GM21367 (cell line): ENCODE data around the gene CILP.
"Not testable (repeated sequence)": the region's sequence is repeated elsewhere in the genome, so short reads cannot be mapped to it uniquely, and the experiment has no call there.

ENCODE experiments used
- ATAC-seq: cut with Tn5 transposase; IDR thresholded peaks from one replicate; pipeline ENCODE4 v1.9.1; 2021; ENCODE audit not compliant: unreplicated experiment

CILP gene

DNA sequence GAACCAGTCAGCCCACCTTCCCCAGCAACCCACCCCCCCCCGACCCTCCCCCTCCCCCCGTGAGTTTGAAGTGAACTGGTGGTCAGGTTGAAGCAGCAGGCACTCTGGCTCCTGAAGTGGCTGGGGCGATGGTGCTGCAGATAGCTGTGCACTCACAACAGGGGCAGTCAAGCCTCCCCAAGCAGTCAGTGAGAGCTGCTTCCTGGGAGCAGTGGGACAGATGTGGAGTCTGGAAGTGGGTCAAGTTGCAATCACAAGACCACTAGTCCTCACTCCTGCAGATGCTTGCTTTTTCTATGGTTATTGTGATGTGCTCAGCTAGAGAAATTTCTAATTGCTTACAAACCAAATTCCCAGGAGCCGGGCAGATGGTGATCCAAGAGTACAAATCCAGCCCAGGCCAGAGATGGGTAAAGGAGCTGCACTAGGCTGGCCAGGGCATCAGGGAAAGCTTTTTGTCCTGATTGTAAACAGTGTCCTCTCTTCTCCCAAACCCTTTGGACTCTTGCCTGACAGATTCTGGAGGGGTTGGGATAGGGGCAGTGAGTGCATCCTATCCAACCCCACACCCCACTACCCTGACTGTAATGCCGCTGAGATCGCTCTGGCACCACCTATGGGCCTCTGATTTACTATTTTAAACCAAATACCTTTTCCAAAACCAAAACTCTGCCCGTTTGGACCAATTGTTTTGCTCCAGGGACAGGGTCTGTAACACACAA, 16.3 kb downstream of the CILP start:
- ATAC-seq: no peak

DNA sequence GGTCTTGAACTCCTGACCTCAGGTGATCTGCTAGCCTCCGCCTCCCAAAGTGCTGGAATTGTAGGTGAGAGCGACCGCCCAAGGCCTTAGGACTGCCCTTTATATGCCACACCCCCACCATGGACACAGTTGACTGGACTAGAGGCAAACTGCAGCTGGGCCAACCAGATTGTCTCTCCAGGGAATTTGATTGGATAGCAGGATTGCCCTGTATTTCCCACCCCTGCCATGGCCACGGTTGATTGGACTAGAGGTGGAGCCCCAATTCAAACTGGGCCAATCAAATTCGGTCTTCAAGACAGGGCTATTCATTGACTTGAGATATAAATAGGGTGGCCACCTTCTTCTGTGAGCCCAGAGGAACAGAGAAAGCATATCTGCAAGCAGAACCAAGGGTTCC, 19.3 kb downstream of the CILP start:
- ATAC-seq: no peak

DNA sequence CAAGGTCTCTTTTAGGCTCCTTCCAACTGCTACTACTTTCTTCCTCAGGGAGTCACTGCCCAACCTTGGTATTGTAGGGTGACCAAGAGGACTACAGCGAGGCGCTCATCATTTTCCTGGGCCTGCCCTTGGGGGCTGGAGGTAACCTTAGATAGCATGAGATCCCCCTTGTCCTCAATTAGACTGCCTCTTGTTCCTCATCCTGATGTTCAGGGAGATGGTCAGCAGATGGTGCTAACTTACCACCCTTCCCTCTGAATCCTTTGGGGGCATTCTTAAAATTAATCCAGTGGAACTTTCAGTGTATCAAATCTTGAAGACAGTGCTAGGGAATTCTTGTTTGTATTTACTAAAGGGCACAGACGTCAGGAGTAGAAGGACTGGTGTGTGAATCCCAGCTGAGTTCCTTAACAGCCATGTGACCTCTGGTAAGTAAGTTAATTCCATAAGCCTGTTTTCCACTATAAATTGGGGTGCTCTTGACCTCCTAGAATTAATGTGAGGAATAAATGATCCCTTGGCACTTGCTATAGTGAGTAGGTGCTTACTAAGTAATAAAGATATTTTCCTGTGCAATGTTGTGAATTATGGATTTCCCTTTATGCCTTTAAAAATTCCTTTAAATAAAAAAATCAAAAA, 22.1 kb downstream of the CILP start:
- no peak for ATAC-seq

DNA sequence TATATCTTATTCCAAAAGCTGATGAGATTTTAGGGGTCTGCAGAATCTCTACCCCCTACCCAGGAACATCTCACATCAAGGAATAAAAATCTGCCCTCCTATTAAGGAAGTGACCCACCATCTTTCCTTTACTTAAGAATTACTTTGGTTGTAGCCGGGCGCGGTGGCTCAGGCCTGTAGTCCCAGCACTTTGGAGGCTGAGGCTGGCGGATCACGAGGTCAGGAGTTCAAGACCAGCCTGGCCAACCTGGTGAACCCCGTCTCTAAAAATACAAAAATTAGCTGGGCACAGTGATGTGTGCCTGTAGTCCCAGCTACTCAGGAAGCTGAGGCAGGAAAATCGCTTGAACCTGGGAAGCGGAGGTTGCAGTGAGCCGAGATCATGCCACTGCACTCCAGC, 22.8 kb downstream of the CILP start:
- not testable (repeated sequence) for ATAC-seq

DNA sequence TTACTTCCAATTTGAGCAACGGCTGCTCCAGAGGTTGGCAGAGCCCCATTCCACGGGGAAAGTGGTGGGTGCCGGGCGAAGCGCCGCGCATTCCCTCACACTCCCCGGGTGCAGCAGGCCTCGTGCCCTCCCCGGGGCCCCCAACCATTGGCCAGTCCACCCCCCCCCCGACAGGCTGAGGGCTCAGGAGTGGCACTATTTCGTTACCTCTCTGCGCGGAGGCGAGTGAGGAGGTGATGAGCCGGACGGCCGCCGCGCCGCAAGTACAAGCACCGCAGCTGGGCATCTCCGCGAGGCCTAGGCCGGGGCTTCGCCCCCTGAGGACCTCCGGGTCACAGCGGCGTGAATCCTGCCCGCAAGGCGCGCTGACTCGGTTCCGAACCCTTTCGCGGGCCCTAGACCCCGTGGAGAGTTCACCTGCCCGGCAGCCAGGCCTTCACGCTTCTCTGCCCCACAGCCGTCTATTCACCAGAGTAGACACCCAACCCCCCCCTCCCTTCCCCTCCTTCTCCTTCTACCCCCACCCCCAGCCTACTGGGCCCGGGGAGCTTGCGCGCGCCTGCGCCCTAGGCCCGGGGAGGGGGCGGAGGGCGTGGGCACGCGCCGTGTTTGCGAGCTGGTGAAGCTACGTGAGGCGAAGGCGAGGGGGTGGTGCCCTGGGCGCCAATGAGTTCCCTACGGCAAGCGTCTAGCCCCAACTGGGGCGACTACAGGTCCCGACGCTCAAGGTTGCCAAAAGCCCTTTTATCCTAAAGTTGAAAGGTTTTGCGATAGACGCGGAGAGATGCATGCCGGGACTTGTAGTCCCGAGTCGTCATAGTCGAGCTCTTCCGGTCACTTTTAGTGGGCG, 26.2 kb downstream of the CILP start, which contains the start of gene CLPX:
TSS of gene CLPX (minus strand) at position 475 of the 850 bp plus-strand sequence. CDS start at position 286, 189 bp downstream.
- ATAC-seq: peak; percentile 65

DNA sequence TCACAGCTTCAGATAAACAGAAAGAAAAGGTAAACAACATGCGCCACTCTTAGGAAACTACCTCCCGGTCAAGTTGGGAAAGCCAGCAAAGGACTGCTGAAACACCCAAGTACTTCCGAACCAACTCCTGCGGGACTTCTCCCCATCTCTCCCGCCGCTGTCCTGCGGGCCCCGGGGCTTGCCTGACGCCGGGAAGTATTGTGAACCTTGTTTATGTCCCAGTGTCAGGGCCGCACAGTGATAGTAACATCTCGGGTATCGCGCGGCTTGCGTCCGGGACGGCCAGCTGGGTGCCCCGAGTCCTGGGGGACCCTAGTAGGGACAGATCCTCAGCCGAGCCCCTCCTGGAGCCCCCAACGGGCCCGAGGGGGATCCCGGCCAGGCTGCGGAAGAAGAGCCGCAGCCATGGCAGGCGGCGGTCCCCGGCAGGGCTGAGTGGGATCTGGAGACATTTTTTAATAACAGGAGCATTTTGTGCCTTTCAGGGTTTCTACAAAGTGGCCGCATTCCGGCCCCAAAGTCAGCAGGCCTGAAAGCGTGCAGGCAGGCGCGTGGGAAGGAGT, 26.9 kb downstream of the CILP start:
- ATAC-seq: peak; percentile 26

DNA sequence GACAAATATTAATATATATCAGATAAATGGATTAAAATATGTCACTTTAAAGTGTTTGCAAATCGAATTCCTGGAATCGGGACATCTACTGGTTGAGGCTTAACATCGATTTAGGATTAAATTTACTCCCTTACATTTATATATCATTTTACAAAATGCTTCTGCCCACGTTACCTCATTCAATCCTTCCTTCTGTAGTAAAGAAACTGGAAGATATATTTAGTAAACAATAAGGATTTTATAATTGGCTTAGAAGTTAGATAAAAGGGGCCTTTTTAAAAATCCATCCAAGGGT, 27.5 kb downstream of the CILP start:
- no peak for ATAC-seq

DNA sequence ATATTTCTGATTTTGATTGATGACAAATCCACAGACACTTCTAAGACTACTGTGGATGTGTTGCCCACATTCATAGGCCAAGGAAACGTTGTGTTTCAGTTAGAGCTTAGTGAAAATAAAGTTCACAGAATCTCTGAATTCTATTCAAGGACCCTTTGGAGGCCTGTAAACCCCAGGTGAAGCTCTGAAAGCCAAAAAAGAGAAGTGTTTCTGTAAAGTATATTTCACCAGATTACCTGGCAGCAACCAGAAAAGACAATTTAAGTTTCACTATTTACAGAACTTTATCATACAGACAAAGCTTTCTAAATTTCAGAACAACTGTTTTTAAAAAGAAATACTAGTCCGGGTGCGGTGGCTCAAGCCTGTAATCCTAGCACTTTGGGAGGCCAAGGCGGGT, 28.7 kb downstream of the CILP start:
- ATAC-seq: no peak

DNA sequence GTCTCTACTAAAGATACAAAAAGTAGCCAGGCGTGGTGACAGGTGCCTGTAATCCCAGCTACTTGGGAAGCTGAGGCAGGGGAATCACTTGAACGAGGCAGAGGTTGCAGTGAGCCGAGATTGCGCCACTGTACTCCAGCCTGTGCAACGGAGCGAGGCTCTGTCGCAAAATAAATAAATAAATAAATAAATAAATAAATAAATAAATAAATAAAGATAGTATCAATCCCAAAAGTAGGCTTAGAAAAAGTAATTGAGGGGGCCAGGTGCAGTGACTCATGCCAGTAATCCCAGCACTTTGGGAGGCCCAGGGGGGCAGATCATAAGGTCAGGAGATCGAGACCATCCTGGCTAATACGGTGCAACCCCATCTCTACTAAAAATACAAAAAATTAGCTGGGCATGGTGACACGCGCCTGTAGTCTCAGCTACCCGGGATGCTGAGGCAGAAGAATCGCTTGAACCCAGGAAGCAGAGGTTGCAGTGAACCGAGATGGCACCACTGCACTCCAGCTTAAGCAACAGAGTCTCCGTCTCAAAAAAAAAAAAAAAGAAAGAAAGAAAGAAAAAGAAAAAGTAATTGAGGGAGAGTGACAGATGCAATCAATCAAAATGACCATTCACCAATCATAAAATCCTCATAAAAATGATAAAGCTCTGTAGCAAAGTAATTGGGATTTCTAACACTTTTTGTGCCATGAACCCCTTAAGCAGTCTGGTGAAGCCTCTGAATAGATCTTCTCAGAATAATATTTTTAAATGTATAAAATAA, 29.5 kb downstream of the CILP start:
- ATAC-seq: not testable (repeated sequence)

DNA sequence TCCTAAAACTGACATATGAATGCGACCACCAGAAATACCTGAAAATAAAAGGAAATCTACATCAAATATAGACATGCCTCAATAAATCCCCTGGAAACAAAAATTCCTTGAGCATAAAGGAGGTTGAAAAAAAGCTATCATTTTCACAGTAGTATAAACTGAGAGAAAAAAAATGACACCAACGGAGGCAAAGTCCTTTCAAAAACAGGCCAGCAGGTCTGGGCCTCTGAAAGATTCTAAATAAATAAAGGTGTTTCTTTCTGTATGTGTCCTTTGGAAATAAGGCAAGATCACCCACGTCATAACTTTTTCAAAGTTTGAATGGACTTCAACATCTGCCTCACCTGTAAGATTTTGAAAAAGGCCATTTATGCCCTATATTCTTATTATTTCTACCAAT, 31.1 kb downstream of the CILP start:
- no peak for ATAC-seq

DNA sequence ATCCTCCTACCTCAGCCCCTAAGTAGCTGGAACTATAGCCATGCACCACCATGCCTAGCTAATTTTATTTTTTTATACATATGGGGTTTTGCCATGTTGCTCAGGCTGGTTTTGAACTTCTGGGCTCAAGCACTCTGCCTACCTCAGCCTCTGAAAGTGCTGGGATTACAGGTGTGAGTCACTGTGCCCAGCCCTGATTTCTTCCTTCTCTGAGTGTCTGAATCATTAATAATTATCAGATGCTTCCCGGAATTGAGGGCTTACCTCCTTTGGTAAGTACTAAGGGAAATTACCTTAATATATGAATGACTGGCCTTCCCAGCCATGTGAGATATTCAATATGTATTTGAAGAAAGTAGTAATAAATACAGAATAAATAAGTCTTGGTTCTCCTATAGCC, 33.4 kb downstream of the CILP start:
- no peak for ATAC-seq

DNA sequence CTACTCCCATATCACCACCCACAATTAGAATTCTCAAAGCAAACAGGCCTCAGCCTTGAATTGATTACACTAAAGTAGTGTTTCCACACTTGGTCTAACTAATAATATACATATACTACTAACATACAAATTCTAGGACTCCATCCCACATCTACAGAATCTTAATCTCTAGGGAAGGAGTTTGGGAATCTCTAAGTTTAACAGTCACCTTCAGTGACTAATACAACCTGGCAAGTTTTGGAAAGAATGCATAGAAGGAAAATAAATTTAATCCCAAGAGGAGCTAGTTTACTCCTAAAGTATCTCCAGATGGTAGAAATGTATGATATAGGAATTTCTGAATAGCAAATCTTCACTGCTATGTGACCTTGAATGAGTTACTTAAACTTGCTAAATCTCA, 35.2 kb downstream of the CILP start:
- ATAC-seq: no peak

DNA sequence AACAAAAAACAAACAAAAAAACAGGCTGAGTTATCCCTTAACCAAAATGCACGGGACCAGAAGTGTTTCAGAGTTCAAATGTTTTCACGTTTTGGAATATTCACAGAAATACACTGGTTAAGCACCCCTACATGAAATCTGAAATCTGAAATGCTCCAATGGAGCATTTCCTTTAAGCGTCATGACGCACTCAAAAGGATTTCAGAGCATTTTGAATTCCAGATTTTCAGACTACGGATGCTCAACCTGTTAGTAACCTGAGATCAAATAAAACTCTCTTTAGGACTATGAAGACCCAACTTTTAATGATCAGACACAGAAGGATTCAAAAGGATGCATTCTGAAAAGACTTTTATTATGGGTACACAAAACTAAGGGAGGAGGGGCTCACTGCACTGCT, 35.8 kb downstream of the CILP start:
- no peak for ATAC-seq

DNA sequence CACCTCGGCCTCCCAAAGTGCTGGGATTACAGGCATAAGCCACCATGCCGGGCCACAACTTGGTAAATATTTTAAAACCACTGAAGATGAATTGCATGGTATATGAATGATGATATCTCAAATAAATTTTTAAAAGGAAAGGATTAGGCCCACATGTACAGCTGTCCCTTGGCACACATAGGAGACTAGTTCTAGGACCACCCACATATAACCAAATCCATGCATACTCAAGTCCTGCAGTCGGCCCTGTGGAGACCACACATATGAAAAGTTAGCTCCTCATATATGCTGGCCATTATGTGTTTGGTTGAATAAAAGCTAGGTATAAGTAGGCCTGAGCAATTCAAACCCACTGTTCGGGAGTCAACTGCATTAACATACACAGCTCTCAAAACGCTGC, 36.8 kb downstream of the CILP start:
- no peak for ATAC-seq

DNA sequence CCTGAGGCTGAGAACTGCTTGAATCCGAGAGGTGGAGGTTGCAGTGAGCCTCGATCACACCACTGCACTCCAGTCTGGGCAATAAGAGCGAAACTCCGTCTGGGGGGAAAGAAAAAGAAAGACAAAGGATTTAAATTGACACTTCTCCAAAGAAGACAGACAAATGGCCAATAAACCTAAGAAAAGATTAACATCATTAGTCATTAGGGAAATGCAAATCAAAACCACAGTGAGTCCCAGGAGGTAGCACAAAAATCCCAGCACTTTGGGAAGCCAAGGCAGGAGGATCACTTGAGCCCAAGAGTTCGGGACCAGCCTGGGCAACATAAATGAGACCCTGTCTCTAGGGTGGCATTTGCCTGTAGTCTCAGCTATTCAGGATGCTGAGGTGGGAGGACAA, 38.7 kb downstream of the CILP start:
- no peak for ATAC-seq

DNA sequence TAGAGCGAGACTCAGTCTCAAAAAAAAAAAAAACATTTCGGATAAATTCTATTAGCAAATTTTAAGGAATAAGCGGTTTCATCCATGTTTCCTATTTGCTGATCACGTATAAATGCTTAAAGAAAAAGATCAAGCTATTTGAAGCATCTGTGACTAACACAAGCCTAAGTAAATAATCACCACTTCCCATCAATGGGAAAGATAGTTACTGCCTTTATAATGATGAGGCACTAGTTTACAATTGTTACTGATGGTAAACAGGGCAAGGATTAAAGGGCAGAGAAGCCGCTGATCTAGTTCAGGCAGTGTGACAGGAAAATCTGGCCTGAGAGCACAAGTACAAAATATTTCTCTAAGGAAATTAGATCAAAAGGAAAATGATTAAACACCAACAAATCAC, 39.8 kb downstream of the CILP start:
- no peak for ATAC-seq

DNA sequence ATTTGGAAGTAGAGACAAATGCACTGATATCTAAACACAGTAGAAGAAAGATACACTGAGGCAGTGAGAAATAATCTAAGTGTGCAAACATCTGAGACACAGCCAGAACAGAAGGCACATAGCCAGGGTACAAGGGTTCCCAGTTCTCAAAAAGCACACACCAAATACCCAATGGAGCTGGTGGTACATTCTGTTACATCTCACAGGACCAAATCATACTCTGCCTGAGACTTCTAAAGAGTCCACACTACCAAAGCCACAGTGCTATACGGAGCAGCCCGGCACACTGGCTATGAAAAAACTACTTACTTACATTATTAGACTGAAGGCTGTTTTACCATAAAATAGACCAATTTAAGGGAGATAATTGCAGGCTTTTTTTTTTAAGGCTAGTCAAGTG, 45.4 kb downstream of the CILP start:
- no peak for ATAC-seq

DNA sequence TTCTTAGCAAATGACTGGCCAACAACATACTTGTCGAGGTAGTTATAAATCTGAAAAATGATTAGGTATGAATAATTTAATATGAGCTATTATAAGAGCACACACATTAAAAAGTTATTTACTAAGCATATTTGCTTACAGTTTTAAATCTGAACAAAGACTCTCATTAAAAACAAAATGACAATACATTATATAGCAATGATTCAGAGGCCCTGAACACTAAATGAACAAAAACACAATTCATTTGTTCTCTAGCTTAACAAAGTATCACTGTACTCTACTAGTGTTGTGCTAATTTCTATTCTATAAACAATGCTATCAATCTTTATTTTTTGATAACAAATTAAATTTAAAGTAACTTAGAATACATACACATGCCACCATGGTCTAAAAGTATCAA, 47.1 kb downstream of the CILP start:
- ATAC-seq: no peak

DNA sequence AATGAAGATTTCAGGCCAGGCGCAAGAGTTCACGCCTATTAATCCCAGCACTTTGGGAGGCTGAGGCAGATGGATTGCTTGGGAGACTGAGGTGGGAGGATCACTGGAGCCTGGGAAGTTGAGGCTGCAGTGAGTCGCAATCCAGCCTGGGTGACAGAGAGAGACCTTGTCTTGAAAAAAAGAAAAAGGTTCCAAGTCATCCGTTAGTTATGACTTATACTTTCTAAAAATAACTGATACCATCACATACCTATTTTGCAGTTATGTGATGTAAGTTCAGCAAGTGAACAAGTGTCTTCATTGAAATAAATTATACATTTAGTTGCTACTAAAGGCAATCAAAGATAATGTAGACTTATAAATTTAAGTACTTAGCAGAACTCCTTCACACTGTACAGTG, 48.2 kb downstream of the CILP start:
- no peak for ATAC-seq

DNA sequence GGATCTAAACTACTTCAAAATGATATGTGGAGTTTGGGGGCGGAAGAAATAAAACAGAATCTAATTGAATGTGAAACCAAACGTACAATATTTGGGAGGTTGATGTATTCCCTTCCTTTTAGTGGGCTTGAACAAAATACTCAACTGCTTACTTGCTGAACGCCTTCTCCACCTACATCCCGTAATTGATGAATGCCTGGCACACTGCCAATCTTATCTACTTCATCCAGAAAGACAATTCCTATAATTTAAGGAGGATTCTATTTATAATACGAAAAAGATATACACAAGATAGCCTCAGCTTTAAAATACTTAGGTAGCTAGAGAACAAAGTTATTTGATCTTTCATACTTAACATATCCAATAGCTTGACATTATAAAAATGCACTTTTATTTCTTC, 54.6 kb downstream of the CILP start:
- no peak for ATAC-seq

DNA sequence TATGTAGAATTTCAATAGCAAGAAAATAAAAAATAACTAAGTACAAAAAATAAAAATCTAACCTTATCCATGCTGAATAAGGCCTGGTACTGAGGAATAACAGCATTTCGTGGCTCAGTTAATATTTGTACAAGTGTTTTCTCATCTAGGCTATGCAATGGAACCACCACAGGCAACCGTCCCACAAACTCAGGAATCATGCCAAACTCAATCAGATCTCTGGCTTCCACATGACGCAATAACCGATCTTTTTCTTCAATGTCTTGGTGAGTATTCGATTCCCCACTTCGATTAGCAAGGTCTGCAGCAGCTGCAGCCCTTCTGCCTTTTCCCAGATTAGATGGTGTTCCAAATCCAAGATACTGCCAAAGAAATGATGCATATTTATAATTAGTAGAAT, 56.6 kb downstream of the CILP start:
- no peak for ATAC-seq
